GM21367 (cell line): Measurements from ENCODE around the gene ADAM8.
"Not testable (repeated sequence)": the region's sequence is repeated elsewhere in the genome, so short reads cannot be mapped to it uniquely, and the experiment has no call there.

Experiments
- ATAC-seq: cut with Tn5 transposase; IDR thresholded peaks from one replicate; pipeline ENCODE4 v1.9.1; 2021; ENCODE audit not compliant: unreplicated experiment

ADAM8 gene

GRCh38 chr10:133276435-133277201 is at the start of gene ADAM8:
TSS of gene ADAM8 (minus strand) at chr10:133276868. CDS start at chr10:133276817, 51 bp downstream.
- peak; percentile 41 for ATAC-seq

GRCh38 chr10:133326223-133326551 is 49.5 kb upstream of the ADAM8 start:
- ATAC-seq: no peak

GRCh38 chr10:133325440-133326222 is 49.0 kb upstream of the ADAM8 start:
- no peak for ATAC-seq

GRCh38 chr10:133324857-133325260 is 48.2 kb upstream of the ADAM8 start:
- ATAC-seq: no peak

GRCh38 chr10:133324198-133324792 is 47.6 kb upstream of the ADAM8 start:
- ATAC-seq: peak; percentile 67

- not testable (repeated sequence) for ATAC-seq
Observed at GRCh38 chr10:133322064-133322709, 45.5 kb upstream of the ADAM8 start.

GRCh38 chr10:133320852-133321422 is 44.3 kb upstream of the ADAM8 start:
- ATAC-seq: not testable (repeated sequence)

- peak; percentile 84 for ATAC-seq
Observed at GRCh38 chr10:133318494-133319127, 41.9 kb upstream of the ADAM8 start.

GRCh38 chr10:133316732-133317131 is 40.1 kb upstream of the ADAM8 start:
- no peak for ATAC-seq

GRCh38 chr10:133316266-133316665 is 39.6 kb upstream of the ADAM8 start:
- ATAC-seq: no peak

- no peak for ATAC-seq
Observed at GRCh38 chr10:133315847-133316246, 39.2 kb upstream of the ADAM8 start.

- no peak for ATAC-seq
Observed at GRCh38 chr10:133314911-133315310, 38.2 kb upstream of the ADAM8 start.

- ATAC-seq: no peak
Observed at GRCh38 chr10:133313192-133313591, 36.5 kb upstream of the ADAM8 start.

GRCh38 chr10:133312769-133313145 is 36.1 kb upstream of the ADAM8 start:
- ATAC-seq: no peak

GRCh38 chr10:133312016-133312768 is 35.5 kb upstream of the ADAM8 start:
- no peak for ATAC-seq

GRCh38 chr10:133311570-133311969 is 34.9 kb upstream of the ADAM8 start:
- ATAC-seq: no peak

GRCh38 chr10:133310789-133311188 is 34.1 kb upstream of the ADAM8 start:
- ATAC-seq: no peak

GRCh38 chr10:133310399-133310755 is 33.7 kb upstream of the ADAM8 start:
- no peak for ATAC-seq

GRCh38 chr10:133309720-133310398 is 33.2 kb upstream of the ADAM8 start:
- ATAC-seq: no peak
